Upper lobe of right lung (tissue), 1 donor: ENCODE measurements around the gene TOB2. TPM values are rescaled to one million over a fixed set of nuclear protein-coding genes. Genes with fewer than 3 reads are reported as not detected.

Experiments
- ATAC-seq: fragments of 200-7000 bp; cut with Tn5 transposase; one replicate; pipeline ENCODE4 v1.9.1; 2020; ENCODE audit warnings: mild to moderate bottlenecking, moderate library complexity
- DNase-seq: peaks from one replicate; pipeline ENCODE4 v3.0.0-alpha.2; 2020
- H3K27ac ChIP-seq: fragments of 200-600 bp; one replicate; pipeline ENCODE4 v1.8.0; 2022
- H3K27me3 ChIP-seq: fragments of 200-600 bp; one replicate; pipeline ENCODE4 v1.8.0; 2022; ENCODE audit warnings: mild to moderate bottlenecking
- H3K36me3 ChIP-seq: fragments of 200-600 bp; one replicate; pipeline ENCODE4 v1.8.0; 2022
- H3K4me1 ChIP-seq: fragments of 200-600 bp; one replicate; pipeline ENCODE4 v1.8.0; 2022
- H3K4me3 ChIP-seq: fragments of 200-600 bp; one replicate; pipeline ENCODE4 v1.8.0; 2022; ENCODE audit warnings: mild to moderate bottlenecking
- H3K9me3 ChIP-seq: fragments of 200-600 bp; one replicate; pipeline ENCODE4 v1.8.0; 2022
- intact Hi-C: fragments of 100-400 bp; cut with DNase I; formaldehyde crosslinking; loops from one replicate; pipeline ENCODE4 v1.11.0; 2022
- total RNA-seq: library from RNA; stranded (reverse); fragmentation: NEBNext Ultra II Directional; extraction: Animal tissue kit (Norgen Biotek cat#: 25700); gene quantifications from one replicate; pipeline ENCODE4 v1.2.1, GENCODE V29; 2021
- TF ChIP-seq, protein P1 (sequence below): fragments of 200-600 bp; IDR thresholded peaks from one replicate; pipeline ENCODE4 v1.8.0; 2022; ENCODE audit warnings: antibody characterized with exemption
- donor health status: DM: no; HTN: yes; CAD: no; lungs with severe emphysema.

The TOB2 gene
- total RNA-seq, 1 donor from 2014 or later = 47.7 TPM

DNA sequence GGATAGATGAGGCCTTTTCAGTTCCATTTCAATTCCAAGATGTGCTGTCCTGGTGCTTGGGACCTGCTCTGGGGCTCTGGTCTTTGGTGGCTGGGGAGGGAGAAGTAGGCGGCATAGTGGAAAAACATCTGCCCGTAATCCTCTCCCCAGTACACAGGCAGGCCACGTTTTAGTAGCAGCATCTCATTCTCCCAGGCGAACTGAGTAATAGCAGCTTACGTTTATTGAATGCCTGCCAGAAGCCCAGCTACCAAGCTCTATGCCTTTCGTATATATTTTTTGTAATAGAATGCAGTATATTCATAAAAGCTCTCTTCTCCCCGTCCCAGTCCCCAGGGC is 33.8 kb upstream of the TOB2 start:
- TF ChIP-seq, protein P1, sequence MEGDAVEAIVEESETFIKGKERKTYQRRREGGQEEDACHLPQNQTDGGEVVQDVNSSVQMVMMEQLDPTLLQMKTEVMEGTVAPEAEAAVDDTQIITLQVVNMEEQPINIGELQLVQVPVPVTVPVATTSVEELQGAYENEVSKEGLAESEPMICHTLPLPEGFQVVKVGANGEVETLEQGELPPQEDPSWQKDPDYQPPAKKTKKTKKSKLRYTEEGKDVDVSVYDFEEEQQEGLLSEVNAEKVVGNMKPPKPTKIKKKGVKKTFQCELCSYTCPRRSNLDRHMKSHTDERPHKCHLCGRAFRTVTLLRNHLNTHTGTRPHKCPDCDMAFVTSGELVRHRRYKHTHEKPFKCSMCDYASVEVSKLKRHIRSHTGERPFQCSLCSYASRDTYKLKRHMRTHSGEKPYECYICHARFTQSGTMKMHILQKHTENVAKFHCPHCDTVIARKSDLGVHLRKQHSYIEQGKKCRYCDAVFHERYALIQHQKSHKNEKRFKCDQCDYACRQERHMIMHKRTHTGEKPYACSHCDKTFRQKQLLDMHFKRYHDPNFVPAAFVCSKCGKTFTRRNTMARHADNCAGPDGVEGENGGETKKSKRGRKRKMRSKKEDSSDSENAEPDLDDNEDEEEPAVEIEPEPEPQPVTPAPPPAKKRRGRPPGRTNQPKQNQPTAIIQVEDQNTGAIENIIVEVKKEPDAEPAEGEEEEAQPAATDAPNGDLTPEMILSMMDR = no peak
- peaks cover 22% of the 10 kb centered on the region for H3K4me1 ChIP-seq
- no peaks in the 10 kb centered on the region for H3K36me3 ChIP-seq
- H3K27me3 ChIP-seq = no peaks in the 10 kb centered on the region
- no peak for DNase-seq
- no peak for ATAC-seq
- no peak overlapping the region for H3K4me3 ChIP-seq
- H3K27ac ChIP-seq = peak overlapping the region; percentile 55
- intact Hi-C loops = no loop called here
- no peaks in the 10 kb centered on the region for H3K9me3 ChIP-seq

DNA sequence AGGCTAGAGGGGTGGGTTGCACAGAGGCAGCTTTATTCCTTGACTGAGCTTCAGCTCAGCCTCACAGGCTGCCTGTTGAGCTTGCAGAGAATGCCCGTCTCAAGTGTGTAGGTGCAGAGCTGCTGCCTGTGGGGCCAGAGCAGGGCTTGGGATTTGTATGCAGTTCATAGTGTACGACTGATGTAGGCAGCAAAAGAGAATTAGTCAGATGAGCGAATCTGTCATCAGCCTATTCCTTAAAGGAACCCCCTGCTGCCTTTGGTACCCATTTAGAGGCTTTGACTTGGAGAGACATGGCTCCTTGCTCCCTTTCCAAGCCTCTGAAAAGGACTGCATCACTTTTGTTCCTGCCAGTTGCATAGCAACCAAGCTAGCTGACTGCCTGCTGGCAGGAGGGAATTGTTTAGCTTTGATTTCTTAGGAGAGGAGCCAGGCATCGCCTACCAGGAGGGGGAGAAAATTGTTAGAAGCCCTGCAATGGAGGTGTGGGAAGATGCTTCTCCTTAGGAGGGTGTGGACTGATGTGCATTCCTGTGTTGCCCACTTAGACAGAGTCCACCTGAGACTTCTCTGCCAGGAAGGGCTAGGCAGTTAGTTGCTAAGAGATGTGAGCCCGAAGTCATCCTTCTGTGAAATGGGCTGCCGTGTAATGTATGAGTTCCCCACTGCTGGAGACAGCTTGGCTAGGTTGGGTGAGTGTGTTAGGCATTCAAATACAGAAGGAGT is 33.2 kb upstream of the TOB2 start:
- intact Hi-C loops = no loop called here
- DNase-seq = no peak
- Histone ChIP-seq H3K27me3 (no peaks in the 10 kb centered on the region), H3K36me3 (no peaks in the 10 kb centered on the region), H3K27ac (peak overlapping the region; percentile 55), H3K9me3 (no peaks in the 10 kb centered on the region), H3K4me3 (no peak overlapping the region), H3K4me1 (peaks cover 22% of the 10 kb centered on the region)
- TF ChIP-seq, protein P1 = no peak
- ATAC-seq = no peak

DNA sequence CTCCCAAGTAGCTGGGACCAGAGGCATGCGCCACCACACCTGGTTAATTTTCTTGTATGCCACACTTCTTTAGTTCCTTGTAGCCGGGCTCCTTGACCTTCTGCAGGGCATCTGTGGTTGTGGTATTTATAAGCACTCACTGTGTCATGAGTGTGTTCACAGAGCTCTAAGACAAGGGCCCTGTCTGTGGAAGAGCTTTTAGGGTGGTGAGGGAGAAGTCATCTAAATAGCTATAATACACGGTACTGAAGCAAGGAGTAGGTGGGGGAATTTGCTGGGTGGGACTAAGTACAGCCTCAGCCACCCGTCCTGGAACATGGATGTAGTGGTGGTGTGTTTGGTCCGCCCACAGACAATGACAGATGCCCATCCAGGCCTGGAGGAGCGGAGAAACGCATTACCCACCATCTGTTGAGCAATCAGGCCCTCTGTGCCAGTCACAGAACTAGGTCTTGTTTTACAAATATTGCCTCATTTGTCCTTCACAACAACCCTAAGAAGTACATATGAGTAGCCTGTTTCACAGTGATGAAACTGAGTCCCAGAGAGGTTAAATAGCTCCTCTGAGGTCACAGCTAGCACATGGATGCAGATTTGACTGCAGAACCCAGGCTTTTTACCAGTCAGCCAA is 32.4 kb upstream of the TOB2 start:
- Histone ChIP-seq H3K4me1 (peaks cover 22% of the 10 kb centered on the region), H3K27ac (peak overlapping the region; percentile 55), H3K36me3 (no peaks in the 10 kb centered on the region), H3K9me3 (no peaks in the 10 kb centered on the region), H3K27me3 (no peaks in the 10 kb centered on the region), H3K4me3 (no peak overlapping the region)
- TF ChIP-seq, protein P1 = no peak
- peak; percentile 80 for ATAC-seq
- DNase-seq = peak; percentile 68
- intact Hi-C loops = no loop called here

DNA sequence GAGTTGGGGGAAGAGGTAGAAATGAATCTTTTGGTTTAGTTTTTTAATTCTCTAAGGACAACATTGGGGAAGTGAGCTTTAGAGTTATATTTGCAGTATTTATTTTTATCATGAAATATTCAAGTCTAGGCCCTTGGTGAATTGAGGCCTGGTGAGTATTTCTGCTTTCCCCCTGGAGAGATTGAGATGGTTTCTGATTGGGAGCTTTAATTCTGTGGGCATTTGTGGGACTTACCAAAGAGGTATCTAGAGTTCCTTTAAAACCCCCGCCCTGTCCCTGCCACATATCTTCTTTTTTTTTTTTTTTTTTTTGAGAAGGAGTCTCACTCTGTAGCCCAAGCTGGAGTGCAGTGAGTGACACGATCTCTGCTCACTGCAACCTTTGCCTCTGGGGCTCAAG is 31.9 kb upstream of the TOB2 start:
- no peak for DNase-seq

DNA sequence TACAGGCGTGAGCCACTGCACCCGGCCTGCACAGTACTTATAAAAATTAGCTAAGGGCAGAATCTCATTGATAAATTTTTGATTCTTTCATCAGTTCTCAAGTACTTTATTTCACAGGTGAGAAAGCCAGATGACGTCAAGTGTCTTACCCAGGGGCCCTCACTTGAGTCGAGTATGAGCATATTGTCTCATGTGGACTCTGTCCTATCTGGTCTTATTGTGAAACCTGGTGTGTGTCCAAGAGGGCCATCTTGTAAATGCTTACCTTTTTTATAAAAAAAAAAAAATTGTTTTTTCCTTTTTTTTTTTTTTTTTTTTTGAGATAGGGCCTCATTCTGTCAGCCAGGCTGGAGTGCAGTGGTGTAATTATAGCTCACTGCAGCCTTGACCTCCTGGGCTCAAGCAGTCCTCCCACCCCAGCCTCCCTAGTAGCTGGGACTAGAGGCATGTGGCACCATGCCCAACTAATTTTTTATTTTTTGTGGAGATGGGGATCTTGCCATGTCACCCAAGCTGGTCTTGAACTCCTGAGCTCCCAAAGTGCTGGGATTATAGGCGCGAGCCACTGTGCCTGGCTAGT is 28.4 kb upstream of the TOB2 start:
- DNase-seq (no peak), ATAC-seq (no peak)
- TF ChIP-seq, protein P1 = no peak
- intact Hi-C loops = no loop called here
- H3K4me1 ChIP-seq = peaks cover 12% of the 10 kb centered on the region
- no peaks in the 10 kb centered on the region for H3K9me3 ChIP-seq
- no peaks in the 10 kb centered on the region for H3K27me3 ChIP-seq
- H3K36me3 ChIP-seq = no peaks in the 10 kb centered on the region
- no peak overlapping the region for H3K27ac ChIP-seq
- no peak overlapping the region for H3K4me3 ChIP-seq

More for the DNA sequence above, 31.9 kb upstream of the TOB2 start:
- H3K4me1 ChIP-seq = peaks cover 22% of the 10 kb centered on the region
- H3K9me3 ChIP-seq = no peaks in the 10 kb centered on the region
- no peaks in the 10 kb centered on the region for H3K36me3 ChIP-seq
- TF ChIP-seq, protein P1 = no peak
- intact Hi-C loops = no loop called here
- H3K4me3 ChIP-seq = no peak overlapping the region
- no peaks in the 10 kb centered on the region for H3K27me3 ChIP-seq
- no peak for ATAC-seq
- peak overlapping the region; percentile 55 for H3K27ac ChIP-seq
